ENCODE data around the gene CHRM4.

CHRM4 gene

DNA sequence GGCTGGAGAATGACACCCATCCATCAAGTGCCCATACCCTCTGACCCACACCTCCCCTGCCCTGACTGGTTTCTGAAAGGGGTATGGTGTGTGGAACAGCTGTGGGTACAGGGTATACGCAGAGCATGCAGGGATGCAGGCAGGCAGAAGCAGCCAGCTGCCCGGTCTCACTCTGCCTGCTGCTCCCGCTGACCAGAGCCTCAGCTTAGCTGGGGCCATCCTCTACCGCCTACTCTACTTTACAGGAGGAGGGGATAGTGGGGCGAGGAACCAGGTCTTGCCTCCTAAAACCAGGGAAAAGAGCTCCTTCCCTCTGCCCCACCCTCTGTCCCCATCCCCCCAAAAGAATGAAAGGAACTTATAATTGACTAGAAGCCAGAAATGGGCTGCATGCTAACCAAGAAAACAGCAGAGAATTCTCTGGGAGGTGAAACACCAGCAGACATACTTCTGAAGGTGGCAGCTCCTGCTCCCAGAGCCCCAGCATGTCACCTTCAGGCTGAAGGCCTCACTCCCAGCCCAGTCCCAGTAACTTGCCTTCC is 13.0 kb upstream of the CHRM4 start:
- no peak for DNase-seq (ENCODE audit: low read depth in 1 of 2, low spot score in 1 of 2)

GRCh38 chr11:46402957-46403902 is 11.7 kb upstream of the CHRM4 start:
- no peak for DNase-seq (ENCODE audit: low read depth in 1 of 2, low spot score in 1 of 2)

- DNase-seq (ENCODE audit: low read depth in 1 of 2, low spot score in 1 of 2), result no peak
Observed at GRCh38 chr11:46397526-46397925, 6.0 kb upstream of the CHRM4 start.

DNA sequence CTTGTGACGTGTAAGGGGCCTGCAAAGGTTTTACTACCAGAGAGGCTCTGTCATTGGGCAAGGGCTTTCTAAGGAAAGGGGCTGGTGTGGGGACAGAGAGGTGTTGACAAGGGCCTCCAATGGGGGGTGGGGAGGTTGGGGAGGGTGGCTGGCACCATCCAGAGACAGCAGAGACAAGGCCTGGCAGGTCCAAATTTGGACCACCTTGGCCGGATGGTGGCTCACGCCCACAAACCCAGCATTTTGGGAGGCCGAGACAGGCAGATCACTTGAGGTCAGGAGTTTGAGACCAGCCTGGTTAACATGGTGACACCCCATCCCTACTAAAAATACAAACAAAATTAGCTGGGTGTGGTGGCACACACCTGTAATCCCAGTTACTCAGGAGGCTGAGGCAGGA is 2.2 kb upstream of the CHRM4 start:
- no peak for DNase-seq (ENCODE audit: low read depth in 1 of 2, low spot score in 1 of 2)

DNA sequence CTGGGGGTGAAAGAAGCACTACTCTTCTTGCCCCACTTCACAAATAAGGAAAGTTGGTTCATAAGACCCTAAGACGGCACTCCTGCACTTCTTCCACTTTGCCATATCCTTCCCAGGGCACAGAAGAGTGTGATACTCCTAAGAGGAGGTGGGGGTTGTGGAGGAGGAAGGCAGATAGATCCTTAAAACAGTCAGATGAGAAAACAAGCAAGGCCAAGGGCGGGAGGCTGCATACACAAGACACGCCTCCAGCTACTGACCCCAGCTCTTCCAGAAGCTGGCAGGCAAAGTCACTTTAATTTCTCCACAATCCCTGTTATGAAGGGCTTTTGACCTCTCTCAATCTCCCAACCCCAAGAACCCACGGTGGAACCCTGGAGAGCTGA is 1.6 kb upstream of the CHRM4 start:
- DNase-seq (ENCODE audit: low read depth in 1 of 2, low spot score in 1 of 2), result no peak

DNA sequence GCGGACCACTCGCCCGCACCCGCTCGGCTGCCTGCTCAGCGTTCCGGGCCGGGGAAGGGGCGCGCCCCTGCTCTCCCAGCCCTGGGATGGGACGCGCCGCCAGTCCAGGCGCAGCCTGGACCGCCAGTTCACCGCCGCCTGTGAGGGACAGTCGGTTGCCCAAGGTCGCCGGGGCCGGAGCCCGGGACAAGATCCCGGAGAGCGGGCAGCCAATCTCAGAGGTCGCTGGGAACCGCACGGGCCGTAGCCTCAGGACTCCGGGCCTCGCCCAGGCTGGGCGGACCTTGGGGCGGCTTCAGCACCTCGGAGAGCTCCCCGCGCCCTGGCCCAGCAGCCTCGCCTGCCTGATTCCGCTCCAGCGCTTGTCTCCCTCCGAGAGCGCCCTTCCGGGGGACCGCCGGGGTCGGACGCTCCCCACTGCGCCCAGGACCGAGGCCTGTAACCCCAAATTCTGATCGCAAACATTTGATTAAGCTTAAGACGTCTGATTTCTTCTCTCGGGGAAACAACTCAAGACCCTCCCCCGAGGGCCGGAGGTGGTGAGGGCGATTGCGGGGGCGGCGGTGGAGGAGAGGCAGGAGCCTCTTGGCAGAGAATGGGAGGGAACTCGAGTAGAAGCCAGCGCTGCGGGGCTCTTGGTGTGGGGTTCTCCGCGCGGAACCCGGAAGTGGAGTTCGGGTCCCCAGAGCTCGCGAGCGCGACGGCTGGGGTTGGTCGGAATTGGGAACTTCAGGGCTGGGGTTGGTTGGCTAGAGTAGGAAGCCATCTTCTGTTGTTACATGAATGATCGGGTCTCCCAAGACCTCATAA is 1.1 kb upstream of the CHRM4 start:
- DNase-seq (ENCODE audit: low read depth in 1 of 2, low spot score in 1 of 2), result peak; percentile 52 to 58

- DNase-seq (ENCODE audit: low read depth in 1 of 2, low spot score in 1 of 2), result no peak
Observed at GRCh38 chr11:46391186-46391577, 394 bp downstream of the CHRM4 start.

GRCh38 chr11:46390331-46391171 is 1.0 kb downstream of the CHRM4 start:
- no peak for DNase-seq (ENCODE audit: low read depth in 1 of 2, low spot score in 1 of 2)

DNA sequence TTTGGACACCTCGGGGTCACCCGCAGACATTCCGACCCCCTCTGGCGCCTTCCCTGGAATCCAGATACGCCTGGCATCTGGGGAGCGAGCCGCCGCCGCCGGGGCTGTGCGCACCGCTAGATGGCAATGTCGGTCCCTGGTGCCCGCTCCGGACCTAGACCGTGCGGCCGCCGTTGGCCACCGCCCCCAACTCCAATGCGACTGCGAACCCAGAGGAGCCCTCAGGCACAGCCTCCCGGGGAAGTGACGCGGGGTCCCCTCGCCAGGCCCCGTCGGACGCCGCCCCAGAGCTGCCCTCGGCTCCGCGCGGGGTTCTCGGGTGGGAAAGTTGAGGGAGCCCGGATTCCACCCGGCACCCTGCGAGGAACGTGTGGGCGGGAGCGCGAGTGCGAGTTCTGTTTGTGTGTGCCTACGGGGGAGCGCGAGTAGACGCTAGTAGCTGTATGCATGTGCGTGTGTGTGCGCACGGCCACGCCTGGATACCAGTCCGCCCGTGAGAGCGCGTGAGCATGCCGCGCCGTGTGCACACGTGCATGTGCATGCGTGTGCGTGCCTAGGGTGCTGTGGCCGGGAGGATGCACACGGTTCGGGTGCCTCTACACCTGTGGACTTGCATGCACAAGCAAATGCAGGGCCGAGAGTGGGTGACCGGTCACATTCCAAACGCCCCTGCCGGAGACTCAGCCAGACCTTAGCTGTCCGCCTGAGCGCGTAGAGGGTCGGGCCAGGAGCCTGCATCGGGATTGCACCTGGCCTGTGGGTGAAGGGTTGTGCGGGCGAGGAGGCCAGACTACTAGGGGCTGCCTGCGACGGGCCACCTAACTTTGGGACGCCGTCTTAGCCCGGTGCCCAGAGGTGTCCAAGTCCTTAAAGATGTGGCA is 1.9 kb downstream of the CHRM4 start:
- no peak for DNase-seq (ENCODE audit: low read depth in 1 of 2, low spot score in 1 of 2)

DNA sequence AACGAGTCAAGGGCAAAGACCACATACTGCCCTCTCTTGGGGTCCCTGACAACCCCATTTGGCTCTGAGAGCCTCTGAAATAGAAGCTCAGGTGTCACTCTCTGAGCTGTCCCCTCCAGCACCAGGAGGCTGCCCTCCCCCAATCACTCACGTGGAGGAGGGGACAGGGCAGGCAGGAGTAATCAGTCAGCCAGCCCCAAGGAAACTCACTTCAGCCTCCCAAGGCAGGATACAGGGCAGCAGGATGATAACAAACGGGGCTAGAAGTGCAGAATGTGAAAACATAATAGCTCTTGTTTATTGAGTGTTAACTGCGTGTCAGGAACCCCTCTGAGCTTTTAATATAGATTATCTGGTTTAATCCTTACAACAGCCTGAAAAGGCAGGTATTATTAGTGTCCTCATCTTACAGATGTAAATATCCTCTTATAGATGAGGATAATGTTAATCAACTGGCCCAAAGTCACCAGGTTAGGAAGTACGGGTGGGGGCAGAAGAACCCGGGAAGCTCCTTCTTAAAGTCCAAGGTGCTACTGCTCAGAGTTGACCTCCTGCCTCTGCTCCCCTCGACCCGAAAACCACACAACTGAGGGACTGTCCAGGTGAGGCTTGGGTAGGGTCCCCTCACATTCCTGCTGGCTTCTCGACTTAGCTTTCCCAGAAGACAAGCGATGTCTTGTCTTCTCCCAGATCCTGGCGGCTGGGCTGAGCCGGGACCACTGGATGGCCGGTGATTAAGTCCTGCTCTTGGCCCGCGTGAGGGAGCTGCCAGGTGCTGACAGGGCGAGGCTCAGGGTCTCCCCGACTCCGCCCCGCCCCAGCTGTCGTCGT is 2.7 kb downstream of the CHRM4 start:
- no peak for DNase-seq (ENCODE audit: low read depth in 1 of 2, low spot score in 1 of 2)

DNA sequence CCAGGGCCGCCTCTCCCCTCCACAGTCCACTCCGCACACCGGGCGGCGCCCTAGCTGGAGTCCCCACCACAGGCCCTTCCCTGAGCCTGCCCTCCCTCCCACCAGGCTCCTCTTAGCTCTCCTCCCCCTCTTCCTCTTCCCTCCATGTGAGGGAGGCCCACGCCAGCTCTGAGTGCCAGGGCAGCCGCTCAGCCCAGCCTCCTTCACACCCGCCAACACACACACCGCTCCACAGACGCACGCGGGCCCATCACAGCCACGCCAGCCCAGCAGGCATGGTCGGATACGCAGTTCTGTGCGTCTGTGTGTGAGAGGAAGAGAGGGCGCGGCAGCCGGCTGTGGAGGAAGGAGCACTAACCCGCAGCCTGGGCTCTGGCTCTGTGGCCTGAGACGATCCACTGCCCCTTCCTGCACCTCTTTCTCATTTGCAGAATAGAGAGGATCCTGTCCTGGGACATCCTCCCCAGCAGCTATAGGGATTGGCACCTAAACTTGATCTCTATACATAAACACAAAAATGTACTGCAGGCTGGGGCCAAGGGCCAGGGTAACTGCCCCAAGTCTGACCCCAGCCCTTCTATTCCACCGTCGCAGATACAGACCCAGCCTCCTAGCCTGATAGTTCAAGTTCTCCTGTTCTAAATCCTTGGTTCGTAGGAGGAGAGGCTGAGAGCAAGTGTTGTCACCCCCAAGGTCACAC is 3.5 kb downstream of the CHRM4 start:
- no peak for DNase-seq (ENCODE audit: low read depth in 1 of 2, low spot score in 1 of 2)

DNA sequence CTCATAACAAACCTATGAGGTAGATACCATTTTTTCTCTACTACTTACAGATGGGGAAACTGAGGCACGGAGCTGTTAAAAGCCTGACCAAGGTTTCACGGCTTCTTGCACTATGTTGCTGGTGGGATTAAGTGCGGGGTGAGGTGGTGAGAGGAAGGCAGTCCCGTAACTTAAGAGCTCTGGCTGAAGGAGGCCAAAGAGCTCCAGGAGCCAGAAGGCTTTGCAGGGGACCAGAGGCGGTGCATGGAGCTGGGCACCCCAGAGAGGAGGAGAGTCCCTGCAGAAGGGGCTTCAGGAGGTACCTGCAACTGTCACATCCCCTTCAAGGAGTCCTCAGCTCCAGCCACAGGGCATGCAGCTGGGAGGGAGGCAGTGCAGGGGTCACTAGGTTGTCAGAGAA is 4.1 kb downstream of the CHRM4 start:
- no peak for DNase-seq (ENCODE audit: low read depth in 1 of 2, low spot score in 1 of 2)

DNA sequence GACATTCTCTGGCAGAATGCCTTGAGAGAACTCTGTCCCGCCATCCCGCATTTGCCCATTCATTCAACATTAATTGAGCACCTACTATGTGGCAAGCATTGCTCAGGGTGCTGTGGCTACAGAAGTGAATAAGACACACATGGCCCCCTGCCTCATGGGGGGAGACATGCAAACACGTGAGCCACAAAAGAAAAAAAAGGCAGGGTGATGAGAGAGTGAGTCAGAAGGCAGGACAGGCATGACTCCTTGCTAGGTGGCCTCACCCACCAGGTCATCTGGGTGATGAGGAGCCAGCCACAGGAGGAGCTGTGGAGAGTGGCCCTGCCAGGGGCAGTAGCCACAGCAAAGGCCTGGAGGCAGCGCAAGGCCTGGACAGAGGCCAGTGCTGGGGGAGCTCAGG is 4.9 kb downstream of the CHRM4 start:
- no peak for DNase-seq (ENCODE audit: low read depth in 1 of 2, low spot score in 1 of 2)

DNA sequence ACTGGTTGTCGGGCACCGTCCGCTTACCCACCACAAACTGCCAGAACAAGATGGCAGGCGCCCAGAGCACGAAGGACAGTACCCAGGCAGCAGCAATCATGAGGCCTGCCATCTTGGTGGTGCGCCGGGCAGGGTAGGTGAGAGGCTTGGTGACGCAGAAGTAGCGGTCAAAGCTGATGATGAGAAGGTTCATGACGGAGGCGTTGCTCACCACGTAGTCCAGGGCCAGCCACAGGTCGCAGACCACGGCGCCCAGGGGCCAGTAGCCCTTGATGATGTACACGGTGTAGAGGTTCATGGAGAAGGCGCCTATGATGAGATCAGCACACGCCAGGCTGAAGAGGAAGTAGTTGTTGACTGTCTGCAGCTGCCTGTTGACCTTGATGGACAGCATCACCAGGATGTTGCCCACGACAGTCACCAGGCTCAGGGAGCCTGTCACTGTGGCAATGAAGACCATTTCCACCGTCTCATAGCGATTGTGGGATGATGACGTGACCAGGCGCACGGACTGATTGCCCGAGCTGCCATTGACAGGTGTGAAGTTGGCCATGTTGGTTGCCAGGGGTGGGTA is 5.5 kb downstream of the CHRM4 start:
- no peak for DNase-seq (ENCODE audit: low read depth in 1 of 2, low spot score in 1 of 2)

DNA sequence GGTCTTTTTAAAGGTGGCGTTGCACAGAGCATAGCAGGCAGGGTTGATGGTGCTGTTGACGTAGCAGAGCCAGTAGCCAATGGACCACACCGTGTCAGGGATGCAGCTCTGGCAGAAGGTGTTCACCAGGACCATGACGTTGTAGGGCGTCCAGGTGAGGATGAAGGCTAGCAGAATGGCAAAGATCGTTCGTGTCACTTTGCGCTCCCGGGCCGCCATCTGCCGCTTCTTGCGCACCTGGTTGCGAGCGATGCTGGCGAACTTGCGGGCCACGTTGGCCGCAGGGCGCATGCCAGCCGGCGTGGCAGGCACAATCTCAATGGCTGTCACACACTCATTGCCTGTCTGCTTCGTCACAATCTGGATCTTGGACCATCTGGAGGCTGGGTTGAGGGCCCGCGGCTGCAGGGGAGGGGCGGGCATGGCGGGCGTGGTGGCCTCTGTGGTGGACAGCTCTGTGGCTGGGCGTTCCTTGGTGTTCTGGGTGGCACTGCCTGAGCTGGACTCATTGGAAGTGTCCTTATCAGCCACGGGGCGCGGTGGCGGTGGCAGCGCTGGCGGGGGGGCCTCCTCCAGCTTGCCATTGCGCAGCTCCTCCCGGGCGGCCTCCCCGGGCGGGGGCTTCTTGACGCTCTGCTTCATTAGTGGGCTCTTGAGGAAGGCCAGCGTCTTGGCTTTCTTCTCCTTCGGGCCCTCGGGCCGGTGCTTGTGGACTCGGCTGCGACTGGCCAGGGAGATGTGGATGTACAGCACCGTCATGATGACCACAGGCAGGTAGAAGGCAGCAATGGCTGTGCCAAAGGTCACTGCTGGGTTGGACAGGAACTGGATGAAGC is 6.2 kb downstream of the CHRM4 start:
- no peak for DNase-seq (ENCODE audit: low read depth in 1 of 2, low spot score in 1 of 2)

DNA sequence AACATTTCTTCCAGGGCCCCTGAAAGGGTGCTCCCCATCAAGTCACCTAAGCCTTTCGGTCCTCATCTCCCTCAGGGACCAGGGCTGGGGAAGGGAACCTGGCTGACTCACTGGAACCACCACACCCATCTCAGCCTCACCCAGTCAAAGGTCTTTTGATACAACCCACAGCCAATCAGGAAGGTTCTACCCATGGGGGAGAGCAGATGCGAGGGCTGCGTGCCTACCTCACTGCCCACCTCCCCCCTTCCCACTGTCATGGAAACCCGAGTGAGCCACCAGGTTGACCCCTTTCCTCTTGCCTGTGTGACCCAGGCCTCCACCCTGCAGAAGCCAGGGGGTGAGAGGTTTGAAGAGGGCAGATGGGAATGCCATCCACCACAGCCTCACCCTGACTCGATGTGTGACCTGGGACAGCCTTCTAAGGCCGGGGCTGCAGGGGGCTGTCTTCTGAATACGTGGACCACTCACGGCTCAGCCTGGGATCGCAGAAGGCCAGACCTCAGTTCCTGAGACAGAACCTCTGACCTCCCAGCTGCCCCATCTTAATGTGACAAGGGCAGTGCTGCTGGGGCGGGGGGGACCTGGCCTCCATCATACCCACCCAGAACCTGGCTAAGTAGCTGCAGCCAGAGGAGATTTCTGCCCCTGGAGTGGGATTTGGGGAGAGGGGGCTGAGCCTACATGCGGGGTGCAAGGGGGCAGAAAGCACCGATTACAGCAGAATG is 7.4 kb downstream of the CHRM4 start:
- DNase-seq (ENCODE audit: low read depth in 1 of 2, low spot score in 1 of 2), result no peak

- no peak for DNase-seq (ENCODE audit: low read depth in 1 of 2, low spot score in 1 of 2)
Observed at GRCh38 chr11:46383404-46383758, 8.2 kb downstream of the CHRM4 start.

Data from activated CD4-positive, alpha-beta T cell treated with anti-CD3 and anti-CD28 coated beads, Interleukin-2, amount 50 U/mL, for 24 hours (primary cell).